ENCODE data around the gene HOXA6. TPM values are rescaled to one million over a fixed set of nuclear protein-coding genes. Genes with fewer than 3 reads are reported as not detected.

Gene HOXA6
- total and polyA plus RNA-seq, 10 of the 15 experiments (the other 5 are each of a cell fraction or from before 2014, with no cell fraction given): 0.08 TPM; not detected in 9

GRCh38 chr7:27106901-27107240 lies 40.7 kb downstream of the HOXA6 start:
- POLR2A ChIA-PET: no interaction called here
- no TSS peak for BruUV-seq (replicated peaks)
- Histone ChIP-seq H3K27me3 (replicated peaks in 1 of 2; ENCODE audit: control insufficient read depth in 2 of 2, insufficient read depth in 2 of 2, low read length in 1 of 2) (peaks cover 2% of the 10 kb centered on the region in 2 experiments), H3K9ac (ENCODE audit: control insufficient read depth, insufficient read depth, low read length) (no peak overlapping the region), H4K20me1 (ENCODE audit: control insufficient read depth, insufficient read depth) (no peaks in the 10 kb centered on the region), H3K4me1 (ENCODE audit: control insufficient read depth, insufficient read depth, low read length) (no peaks in the 10 kb centered on the region), H3K79me2 (ENCODE audit: control insufficient read depth, insufficient read depth, low read length) (no peaks in the 10 kb centered on the region), H3K4me2 (ENCODE audit: control insufficient read depth, insufficient read depth) (no peak overlapping the region), H2AFZ (ENCODE audit: control insufficient read depth, low read depth, low read length) (no peak overlapping the region), H3K4me3 (no peak overlapping the region), H3K36me3 (ENCODE audit: control insufficient read depth in 2 of 2, insufficient read depth in 2 of 2, low read length in 1 of 2) (no peaks in the 10 kb centered on the region), H3K27ac (ENCODE audit: control insufficient read depth, insufficient read depth) (no peak overlapping the region), H3K9me3 (replicated peaks; ENCODE audit: control insufficient read depth, insufficient read depth, low read length) (no peaks in the 10 kb centered on the region; the same call in 2 of the 3 replicates)
- no peak for TF ChIP-seq NFYB (IDR thresholded peaks at IDR 0.05; ENCODE audit: insufficient read depth, low read depth, low read length)
- RAD21 ChIA-PET (ENCODE audit: unreplicated experiment): no interaction called here
- WGBS (ENCODE audit: insufficient coverage, insufficient replicate concordance, low lambda C conversion rate, missing lambda C conversion rate): 86% methylated on average over 14 of the region's 14 CpGs
- DNase-seq (ENCODE audit: low read depth, low spot score) (no peak), ATAC-seq (no peak), FAIRE-seq (no peak)
- CTCF ChIA-PET: no interaction called here
- SMC1A ChIA-PET (ENCODE audit: uncharacterized antibody, unreplicated experiment): no interaction called here
- in situ Hi-C loops (cut with MboI): no loop called here
- intact Hi-C loops (cut with micrococcal nuclease; ENCODE audit: unreplicated experiment): no loop called here

- 88% methylated on average over 44 of the region's 44 CpGs for WGBS (ENCODE audit: insufficient coverage, insufficient replicate concordance, low lambda C conversion rate, missing lambda C conversion rate)
- RAD21 ChIA-PET (ENCODE audit: unreplicated experiment): no interaction called here
- SMC1A ChIA-PET (ENCODE audit: uncharacterized antibody, unreplicated experiment): interaction anchor here (1.2 to 1.3 kb wide), 2 partner anchors 22 to 44 kb away, joined by 4 read pairs; no protein-coding TSS in a partner anchor
- no peak overlapping the region for H3K9ac ChIP-seq (ENCODE audit: control insufficient read depth, insufficient read depth, low read length)
- no peak for ATAC-seq
- peaks cover 4% of the 10 kb centered on the region in 2 experiments for H3K27me3 ChIP-seq (replicated peaks in 1 of 2; ENCODE audit: control insufficient read depth in 2 of 2, insufficient read depth in 2 of 2, low read length in 1 of 2)
- H3K4me1 ChIP-seq (ENCODE audit: control insufficient read depth, insufficient read depth, low read length): no peaks in the 10 kb centered on the region
- no peaks in the 10 kb centered on the region; the same call in 2 of the 3 replicates for H3K9me3 ChIP-seq (replicated peaks; ENCODE audit: control insufficient read depth, insufficient read depth, low read length)
- H2AFZ ChIP-seq (ENCODE audit: control insufficient read depth, low read depth, low read length): no peak overlapping the region
- in situ Hi-C loops (cut with MboI) (no loop called here), intact Hi-C loops (cut with micrococcal nuclease; ENCODE audit: unreplicated experiment) (no loop called here)
- POLR2A ChIA-PET: no interaction called here
- H3K4me2 ChIP-seq (ENCODE audit: control insufficient read depth, insufficient read depth): no peak overlapping the region
- no peak overlapping the region for H3K4me3 ChIP-seq
- CTCF ChIA-PET: interaction anchor here (1.3 kb wide), 1 partner anchor 10 kb away, joined by 3 read pairs; no protein-coding TSS in a partner anchor
- no peak for FAIRE-seq
- no TSS peak for BruUV-seq (replicated peaks)
- TF ChIP-seq NFYA (IDR thresholded peaks at IDR 0.05; ENCODE audit: borderline replicate concordance, low read depth, low read length) (no peak), ASH2L (IDR thresholded peaks at IDR 0.05; ENCODE audit: borderline replicate concordance, low read depth) (no peak), CHD1 (IDR thresholded peaks at IDR 0.05; ENCODE audit: low read depth, low read length) (no peak), POLR2AphosphoS2 (IDR thresholded peaks at IDR 0.05; ENCODE audit: low read depth, low read length) (no peak)
- no peaks in the 10 kb centered on the region for H3K36me3 ChIP-seq (ENCODE audit: control insufficient read depth in 2 of 2, insufficient read depth in 2 of 2, low read length in 1 of 2)
- H3K27ac ChIP-seq (ENCODE audit: control insufficient read depth, insufficient read depth): no peak overlapping the region
- DNase-seq (ENCODE audit: low read depth, low spot score): no peak
- H4K20me1 ChIP-seq (ENCODE audit: control insufficient read depth, insufficient read depth): no peaks in the 10 kb centered on the region
- no peaks in the 10 kb centered on the region for H3K79me2 ChIP-seq (ENCODE audit: control insufficient read depth, insufficient read depth, low read length)
Measured at GRCh38 chr7:27106181-27106900, 41.2 kb downstream of the HOXA6 start.

Measured in GM12878 (cell line).